Hematopoietic multipotent progenitor cell treated with erythropoietin and hydrocortisone succinate and interleukin-3 and kit ligand, for 6 days (in vitro differentiated cells): ENCODE data around the gene SERINC3.

Source experiments
- DNase-seq: peaks from one replicate; pipeline ENCODE4 v3.0.0-alpha.2; 2015

Gene SERINC3

DNA sequence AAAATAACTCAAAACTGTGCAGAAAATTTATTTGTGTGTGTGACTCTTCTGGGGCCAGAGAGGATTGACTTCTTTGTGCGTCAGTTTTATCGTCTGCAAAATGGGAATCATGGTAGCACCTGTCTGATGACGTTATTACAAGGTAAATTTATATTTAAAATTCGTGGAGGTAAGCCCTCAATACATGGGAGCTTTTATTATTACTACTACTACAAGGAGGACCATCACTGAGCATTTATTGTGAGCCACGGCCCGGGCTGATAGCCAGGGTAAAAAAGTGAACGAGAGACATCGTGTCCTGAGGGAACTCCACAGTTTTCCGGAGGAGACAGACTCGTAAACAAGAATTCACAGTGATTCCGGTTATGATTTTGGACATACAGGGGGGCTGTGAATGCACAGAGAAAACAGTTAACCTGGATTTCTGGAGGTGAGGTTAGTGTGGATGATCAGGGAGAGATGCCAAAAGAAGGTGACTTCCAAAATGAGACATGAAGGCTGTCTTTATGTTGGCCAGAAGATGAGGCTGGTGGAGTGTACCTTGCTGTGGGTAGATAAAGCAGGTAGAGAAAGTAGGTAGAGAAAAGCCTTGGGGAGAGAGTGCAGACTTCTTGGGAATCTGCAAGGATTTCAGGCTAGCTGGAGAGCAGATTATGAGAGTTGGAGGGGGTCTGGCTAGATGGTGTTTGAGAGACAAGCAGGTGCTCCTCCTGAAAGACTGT, 10.6 kb upstream of the SERINC3 start:
- DNase-seq = no peak

DNA sequence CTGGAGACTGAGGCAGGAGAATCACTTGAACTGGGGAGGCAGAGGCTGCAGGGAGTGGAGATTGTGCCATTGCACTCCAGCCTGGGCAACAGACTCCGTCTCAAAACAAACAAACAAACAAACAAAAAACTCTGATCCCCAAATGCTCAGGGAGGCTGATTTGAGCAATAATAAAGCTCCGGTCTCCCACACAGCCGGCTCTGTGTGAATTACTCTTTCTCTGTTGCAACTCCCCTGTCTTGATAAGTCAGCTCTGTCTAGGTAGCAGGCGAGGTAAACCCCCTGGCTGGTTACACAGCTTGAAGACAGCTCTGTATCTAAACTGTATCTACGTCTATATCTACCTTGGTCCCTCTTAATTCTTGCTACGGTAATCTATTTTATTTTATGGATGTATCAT, 6.4 kb upstream of the SERINC3 start:
- DNase-seq = no peak

DNA sequence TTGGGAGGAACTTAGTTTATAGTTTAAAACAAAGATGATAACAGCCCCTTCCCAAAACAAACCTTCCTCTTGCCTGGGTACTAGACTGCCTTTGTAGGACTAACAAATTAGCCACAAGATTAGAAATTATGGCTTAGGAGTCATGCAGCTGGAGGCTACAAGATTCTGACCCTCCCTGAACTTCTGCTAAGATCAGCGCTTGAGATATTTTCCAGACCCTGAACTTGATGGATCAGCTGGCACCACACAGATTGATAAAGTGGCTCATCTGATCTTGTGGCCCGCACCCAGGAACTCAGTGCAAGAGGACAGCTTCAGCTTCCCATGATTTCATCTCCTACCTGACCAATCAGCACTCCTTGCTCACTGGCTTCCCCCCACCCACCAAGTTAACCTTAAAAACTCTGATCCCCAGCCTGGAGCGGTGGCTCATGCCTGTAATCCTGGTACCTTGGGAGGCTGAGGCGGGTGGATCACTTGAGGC, 5.9 kb upstream of the SERINC3 start:
- peak; percentile 54 for DNase-seq

DNA sequence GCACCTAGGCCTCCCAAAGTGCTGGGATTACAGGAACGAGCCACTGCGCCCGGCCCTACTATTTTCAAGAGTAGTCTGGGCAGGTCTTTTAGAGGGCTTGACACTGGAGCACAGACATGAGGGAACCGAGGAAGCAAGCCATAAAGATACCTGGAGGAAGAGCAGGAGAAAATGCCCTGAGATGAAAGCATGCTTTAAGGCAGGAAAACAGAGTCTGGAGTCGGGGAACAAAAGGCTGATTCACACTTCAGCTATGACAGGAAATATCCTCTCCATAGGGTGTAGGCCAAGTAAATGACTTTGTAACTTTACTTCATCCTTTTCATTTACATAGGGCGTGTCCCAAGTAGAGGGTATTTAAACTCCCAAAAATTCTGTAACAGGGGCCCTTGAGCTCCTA, 4.3 kb upstream of the SERINC3 start:
- peak; percentile 38 for DNase-seq

DNA sequence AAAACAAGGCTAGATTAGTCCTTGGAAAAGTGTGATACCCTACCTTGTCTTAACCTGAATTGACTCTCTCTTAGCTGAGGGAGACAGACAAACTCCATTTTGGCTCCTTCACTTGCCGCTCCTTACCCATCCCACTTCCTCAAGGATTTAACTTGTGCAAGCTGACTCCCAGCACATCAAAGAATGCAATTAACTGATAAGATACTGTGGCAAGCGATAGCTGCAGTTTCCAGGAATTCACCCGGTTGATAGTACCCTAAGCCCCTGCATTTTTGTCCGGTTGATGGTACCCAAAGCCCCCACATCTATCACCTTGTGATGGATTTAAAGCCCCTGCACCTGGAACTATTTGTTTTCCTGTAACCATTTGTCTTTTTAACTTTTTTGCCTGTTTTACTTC, 1.9 kb upstream of the SERINC3 start:
- no peak for DNase-seq

DNA sequence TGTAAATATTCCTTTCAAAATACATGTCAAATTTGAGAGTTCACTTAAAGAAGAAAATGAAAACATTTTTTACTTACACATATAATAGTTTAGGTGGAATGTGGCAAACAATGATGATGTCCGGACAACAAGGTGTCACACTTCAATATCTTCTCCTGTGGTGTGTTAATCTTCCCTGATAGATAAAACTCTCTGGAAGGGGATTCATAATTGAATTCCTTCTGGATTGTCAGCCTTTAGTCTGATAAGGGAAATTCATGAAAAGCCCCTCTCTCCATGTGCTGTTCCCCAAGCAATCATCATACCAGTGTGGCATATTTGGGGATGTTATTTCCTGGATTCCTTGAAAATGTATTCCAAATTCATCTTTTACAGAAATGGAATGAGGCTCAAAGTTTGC, 971 bp upstream of the SERINC3 start:
- no peak for DNase-seq

DNA sequence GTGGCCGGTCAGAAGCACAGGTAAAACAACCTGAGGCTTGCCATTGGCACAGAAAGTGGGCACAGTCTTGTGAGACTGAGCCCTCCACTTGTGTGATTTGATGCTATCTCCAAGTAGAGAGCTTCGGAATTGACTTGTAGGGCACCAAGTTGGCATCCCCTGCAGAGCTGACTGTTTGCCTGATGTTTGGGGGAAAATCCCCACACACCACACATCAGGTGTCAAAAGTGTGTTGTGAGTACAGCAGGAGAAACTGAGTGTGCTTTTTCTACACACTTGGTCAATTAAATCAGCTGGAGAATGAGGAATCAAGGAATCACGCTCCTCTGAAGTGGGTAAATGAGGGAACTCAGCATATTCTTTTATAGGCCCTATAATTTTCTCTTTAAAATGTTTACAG, 989 bp downstream of the SERINC3 start:
- DNase-seq = no peak

DNA sequence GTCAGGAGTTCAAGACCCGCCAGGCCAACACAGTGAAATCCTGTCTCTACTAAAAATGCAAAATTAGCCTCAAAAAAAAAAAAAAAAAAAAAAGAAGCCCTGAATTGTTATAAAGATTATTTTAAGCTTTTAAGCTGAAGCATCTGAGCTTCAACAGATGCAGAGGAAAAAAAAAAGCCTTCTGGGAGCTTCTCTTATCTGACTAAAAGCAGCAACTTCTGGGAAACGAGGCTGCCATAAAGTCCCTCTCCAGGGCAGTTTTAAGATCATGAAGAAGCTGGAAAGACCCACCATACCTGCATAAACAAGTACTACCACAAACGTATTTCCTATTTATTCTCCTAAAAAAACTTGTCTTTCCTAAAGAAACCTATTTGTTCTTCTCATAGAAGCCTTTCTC, 3.6 kb downstream of the SERINC3 start:
- peak; percentile 78 for DNase-seq

DNA sequence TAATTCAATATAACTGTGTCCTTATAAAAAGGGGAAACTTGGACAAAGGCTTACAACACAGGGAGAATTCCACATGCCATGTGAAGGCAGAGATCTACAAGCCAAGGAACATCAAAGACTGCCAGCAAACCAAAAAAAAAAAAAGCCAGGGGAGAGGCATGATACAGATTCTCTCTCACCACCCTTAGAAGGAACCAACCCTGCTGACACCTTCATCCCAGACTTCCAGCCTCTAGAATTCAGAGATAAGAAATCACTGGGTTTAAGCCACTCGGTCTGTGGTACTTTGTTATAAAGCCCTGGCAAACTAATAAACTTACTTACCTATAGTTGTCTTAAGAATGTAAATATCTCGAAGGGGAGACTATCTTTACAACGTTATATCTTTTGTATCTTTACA, 4.4 kb downstream of the SERINC3 start:
- no peak for DNase-seq

DNA sequence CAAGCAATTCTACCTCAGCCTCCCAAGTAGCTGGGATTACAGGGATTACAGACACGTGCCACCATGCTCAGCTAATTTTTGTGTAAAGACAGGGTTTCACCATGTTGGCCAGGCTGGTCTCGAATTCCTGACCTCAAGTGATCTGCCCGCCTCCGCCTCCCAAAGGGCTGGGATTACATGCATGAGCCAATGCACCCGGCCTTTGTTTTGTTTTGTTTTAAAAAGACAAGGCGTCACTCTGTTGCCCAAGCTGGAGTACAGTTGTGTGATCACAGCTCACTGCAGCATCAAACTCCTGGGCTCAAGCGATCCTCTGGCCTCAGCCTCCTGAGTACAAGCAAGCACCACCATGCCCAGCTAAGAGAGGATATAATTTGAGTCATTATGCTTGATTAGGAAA, 5.4 kb downstream of the SERINC3 start:
- no peak for DNase-seq

DNA sequence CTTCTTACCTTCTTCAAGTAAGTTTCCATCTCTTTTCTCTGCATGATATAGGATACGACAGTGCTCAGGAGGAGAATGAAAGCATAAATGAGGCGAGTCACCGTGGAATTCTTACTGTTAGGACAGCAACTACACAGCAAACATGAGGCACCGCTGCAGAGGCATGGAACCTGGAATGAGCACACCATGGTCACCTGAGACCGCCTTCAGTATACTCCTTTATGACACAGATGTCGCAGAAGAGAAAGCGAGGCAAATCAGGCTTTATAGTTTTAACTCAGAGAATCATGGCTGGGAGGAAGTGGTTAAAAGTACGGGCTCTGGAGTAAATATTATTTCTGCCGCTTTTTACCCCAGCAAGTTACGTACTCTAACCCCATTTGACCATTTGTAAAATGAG, 8.0 kb downstream of the SERINC3 start:
- no peak for DNase-seq

DNA sequence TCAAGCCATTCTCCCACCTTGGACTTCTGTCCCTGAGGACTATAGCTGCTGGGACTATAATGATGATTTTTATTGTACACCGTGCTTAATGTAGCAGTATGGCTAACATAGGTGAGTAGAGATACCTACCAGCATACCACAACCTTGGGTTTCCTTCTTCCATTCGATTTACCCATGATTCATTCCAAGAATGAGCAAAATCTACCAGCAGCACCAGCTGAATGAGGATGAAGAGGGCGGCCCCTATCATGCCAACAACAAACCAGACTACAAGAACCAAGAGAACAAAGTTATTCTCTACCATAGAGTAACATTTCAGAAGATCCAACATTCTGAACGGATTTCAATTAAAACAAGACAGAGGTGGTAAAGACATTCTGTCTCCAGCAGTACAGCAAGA, 12.1 kb downstream of the SERINC3 start:
- no peak for DNase-seq

DNA sequence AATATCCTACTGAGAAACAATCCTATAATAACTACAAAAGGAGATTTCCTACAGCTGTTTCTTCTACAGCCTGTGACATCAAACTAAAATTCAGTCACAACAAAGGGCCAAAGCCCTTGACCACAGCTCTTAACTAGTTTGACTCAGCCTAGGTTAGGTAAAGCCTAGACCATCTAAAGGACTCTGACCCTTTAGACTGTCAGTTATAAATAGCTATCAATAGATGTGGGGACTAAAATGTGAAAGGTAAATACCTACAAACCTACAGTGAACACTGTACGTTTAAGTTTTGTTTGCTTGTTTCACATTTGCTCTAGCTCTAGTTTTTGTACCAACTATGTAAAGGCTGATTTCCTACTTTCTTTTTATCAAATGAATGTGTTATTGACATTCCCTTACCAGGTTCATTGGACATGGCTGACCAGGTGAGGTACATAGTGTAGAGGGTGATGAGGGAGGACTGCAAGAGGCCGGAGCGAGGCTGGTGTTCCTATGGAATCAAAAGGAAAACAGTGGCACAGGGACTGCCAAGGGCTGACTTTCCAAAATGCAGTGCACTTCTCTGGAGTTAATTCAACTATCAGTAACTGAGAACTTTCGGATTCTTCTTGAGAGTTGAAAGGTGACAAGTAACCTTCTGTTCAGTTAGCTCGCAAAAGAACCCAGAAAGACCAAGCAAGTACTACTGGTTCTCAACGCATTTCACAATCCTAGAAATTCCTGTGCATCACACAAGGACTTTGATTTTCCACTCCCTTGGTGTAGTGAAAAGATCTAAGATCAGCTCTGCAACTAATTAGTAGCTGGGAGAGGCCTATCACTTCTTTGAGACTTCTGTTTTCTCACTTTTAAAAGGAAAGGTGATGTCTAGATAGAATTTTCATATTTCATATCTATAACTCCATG, 17.2 kb downstream of the SERINC3 start:
- no peak for DNase-seq

DNA sequence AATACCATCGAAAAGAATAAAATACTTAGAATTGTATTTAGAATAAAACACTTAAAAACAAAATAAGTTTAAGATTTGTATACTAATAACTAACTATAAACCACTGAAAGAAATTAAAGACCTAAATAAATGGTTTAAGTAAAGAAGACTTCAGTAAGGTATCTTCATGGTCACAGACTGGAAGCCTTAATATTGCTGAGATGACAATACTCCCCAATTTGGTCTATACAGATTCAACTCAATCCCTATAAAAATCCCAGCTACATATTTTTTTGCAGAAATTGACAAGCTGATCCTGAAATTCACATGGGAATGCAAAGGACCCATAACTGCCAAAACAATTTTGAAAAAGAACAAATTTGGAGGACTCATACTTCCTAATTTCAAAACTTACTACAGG, 18.9 kb downstream of the SERINC3 start:
- no peak for DNase-seq

DNA sequence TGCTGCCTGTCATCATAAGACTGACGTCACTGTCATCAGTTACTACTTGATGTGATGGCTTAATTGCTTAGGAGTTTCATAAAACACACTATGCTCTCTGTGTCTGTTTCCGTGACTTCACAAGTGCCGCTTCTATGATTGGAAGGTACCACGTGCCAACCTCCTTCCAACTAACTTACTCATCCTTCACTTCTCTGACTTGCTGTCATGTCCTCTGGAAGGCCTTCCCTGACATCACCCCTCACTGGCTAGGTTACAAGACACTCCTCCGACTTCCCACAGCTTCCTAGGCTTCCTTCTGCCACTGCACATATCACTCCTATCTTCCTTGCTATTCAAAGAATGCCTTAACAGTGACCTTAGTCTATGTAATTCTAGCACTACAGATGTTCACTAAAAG, 20.4 kb downstream of the SERINC3 start:
- DNase-seq = no peak

DNA sequence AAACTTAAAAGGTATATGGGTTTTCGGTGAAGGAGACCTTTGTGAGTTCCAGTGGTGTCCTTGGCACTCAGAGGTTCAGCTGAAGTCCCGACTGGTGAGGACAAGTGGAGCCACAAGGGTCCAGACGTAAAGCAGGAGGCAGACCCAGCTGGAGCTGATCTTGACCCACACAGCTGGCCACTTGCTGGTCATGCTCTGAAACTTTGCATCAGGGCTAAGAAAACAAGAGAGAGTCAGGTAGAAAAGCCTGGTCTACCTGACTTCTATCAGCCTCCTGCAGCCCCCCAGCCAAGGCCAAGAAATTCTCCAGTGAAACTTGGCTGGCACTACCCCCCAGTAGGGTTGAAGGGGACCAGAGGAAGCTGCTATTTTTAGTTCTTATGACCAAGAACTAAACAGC, 21.6 kb downstream of the SERINC3 start:
- no peak for DNase-seq

DNA sequence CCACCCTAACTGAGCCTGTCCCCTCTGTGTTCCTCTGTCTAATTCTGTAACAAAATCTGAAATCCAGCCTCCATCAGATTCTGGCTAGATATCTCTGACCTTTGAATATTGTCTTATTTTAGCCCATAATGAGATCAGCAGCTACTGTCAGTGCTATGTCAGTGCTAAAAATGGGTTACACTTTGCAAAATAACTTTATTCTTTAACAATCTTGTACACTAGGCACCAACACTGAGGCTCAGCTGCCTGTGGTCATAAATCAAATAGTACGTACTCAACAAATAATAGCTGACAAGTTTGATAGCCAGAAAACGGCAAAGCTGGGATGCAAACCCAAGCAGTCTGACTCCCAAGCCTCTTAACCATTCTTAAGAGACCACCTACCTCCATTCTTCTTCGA, 24.1 kb downstream of the SERINC3 start:
- no peak for DNase-seq

DNA sequence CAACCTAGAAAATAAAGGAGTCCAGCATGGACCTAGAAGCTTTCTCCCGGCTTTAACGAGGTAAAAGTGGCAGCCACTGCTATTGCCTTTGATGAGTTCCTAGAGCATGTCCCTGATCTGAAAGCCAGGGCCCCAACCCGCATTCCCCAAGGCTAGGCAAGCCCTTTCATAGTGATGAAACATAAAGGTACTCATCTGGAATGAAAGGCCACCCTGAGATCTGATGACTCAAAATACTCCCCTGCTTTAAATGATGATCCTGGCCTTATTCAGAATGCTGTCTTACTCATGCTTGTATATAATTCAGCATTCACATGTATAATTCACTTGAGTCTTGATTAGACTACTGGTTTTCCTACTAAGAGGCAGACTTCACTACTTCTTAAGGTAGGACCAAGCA, 24.9 kb downstream of the SERINC3 start:
- DNase-seq = no peak

DNA sequence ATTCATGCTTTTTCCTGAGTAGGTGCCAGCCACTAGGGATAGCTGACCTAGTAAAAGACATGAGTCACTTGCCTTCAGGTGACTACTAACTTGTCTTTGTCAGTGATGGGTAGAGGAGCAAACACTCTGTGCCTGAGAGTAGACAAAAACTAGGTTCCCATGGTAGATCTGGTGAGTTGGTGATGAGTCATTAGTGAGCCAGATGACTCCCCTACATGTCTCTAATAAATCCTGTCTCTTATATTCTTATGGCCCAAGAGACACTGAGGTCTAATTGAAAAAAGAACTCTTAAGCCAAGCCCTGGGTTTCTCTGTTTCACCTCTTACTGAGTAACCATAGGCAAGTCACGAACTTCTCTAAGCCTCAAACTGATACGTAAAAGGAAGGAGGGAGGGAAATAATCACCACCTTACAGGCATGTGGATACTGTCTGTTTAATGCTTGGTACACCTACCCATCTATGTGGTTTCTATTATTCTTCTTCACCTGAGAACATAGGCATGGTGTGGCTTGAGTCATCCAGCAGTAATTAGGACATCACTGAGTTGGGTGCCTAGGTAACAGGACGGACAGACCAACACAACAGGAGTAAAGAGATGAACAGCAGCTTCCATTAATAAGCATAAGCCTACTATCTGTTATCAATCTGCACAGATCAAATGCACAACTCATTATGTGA, 25.9 kb downstream of the SERINC3 start:
- DNase-seq = no peak

DNA sequence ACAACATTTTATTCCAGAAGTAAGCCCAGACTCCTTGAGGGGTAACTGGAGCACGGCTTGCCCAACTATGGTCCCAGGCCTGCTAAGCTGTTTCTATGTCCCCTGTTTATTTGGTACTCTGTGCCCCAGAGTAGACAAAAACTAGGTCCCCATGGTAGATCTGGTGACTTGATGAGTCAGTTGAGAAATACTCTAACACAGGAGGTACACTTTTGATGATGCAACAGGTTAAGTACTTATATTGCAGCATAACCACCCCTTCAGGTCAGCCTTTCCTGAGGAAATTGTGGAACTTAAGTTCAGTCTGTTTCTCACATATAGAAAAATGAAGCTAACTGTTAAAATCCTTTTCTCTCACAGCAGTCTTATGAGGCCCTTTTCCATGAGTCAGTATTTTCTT, 26.6 kb downstream of the SERINC3 start:
- peak; percentile 57 for DNase-seq

DNA sequence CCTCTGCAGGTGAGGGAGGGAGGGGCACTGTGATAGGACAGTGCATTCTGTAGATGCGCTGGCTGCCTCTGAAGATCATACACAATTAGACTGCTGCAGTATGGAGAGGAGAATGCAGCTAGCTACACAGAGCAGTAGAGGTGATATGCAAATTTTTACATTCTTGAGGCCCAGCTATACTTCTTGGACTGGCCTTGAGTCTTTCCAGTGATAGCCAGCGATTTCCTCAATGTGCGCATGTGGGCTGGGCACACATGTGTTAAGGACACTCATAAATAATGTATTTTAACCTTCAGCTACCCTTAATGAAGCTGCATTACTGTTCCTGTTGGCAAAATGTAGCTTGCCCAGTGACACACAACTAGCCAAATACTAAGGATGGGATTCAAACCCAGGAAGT, 27.2 kb downstream of the SERINC3 start:
- no peak for DNase-seq

DNA sequence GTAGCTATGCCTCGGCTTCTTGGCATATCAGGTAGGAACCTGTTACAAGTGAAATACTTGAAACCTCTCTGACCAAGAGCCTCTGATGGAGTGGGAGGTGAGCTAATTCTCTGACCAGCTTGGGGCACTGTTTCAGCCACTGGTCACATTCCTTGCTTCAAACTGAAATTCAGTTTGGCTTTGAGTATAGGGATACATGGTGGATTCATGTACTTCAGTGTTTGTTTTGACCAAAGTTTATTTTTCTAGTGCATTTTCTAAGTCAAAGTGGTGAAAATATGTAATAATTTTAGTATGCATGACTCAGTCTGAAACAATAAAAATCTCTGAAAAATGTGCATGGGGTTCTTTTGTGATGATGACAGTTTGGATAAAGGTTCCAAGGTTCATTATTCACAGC, 27.6 kb downstream of the SERINC3 start:
- no peak for DNase-seq

DNA sequence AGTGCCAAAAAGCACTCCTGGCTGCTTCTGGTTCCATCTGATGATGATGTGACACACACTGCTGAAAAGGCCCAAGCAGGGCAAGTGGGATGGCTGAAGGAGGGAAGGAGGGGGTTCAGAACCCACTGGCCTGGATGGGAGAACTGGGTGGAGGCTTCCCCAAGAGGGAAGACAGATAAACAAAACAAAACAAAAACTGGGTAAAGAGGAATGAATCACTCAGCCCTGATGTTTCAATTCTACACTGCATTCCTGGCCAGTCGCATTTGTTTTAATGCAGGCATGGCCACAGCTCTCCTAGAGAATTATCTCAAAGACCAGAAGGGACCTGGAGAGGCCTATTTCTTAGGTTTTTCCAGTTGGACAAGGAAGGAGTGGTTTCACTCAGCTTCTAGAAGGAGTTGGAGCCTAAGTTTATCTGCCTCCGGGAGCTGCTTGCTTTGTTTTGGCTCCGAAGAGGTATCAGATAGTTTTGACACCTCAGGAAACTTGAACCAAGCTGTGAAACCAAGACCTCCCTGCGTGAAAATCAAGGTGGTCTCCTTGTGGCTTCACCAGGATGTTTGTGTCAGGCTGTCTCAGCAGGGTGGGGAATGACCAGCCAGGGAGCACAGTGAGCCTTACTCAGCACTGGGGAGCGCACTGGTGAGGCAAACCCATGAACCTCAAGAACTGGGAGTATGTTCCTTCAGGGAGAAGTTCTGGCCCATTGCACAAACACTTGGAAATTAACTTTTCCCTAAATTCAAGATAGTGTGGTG, 30.1 kb downstream of the SERINC3 start:
- DNase-seq = no peak
